Osteoblast (primary cell): ENCODE data around the gene AKR7A2. TPM values are rescaled to one million over a fixed set of nuclear protein-coding genes. Genes with fewer than 3 reads are reported as not detected.

Source experiments
- DNase-seq: peaks from one replicate; pipeline ENCODE4 v3.0.0; 2011; ENCODE audit warnings: low spot score, mixed read lengths; ENCODE audit not compliant: insufficient read length; ENCODE audit errors: missing footprints
- H2AFZ ChIP-seq: 2 replicates; pipeline ENCODE4 v1.6.0; 2011; ENCODE audit warnings: mild to moderate bottlenecking, low read length
- H3K27ac ChIP-seq: 2 replicates; pipeline ENCODE4 v1.5.1; 2011; ENCODE audit warnings: mild to moderate bottlenecking, low read depth, low read length, moderate library complexity
- H3K27me3 ChIP-seq: 2 replicates; pipeline ENCODE4 v1.6.0; 2012; ENCODE audit warnings: mild to moderate bottlenecking, control low read depth, inconsistent platforms, low read length, moderate library complexity; ENCODE audit not compliant: insufficient read depth
- H3K36me3 ChIP-seq: 2 replicates; pipeline ENCODE4 v1.5.1; 2011; ENCODE audit warnings: mild to moderate bottlenecking, low read length, control low read depth, moderate library complexity; ENCODE audit not compliant: insufficient read depth
- H3K4me1 ChIP-seq: 2 replicates; pipeline ENCODE4 v1.5.1; 2011; ENCODE audit warnings: mild to moderate bottlenecking, low read length, control low read depth, moderate library complexity; ENCODE audit not compliant: insufficient read depth
- H3K4me2 ChIP-seq: 2 replicates; pipeline ENCODE4 v1.6.0; 2011; ENCODE audit warnings: mild to moderate bottlenecking, low read length; ENCODE audit not compliant: insufficient read depth
- H3K4me3 ChIP-seq: fragments of 200-600 bp; sonication (generic); 3 replicates; pipeline ENCODE4 v1.5.1; 2012; ENCODE audit warnings: mild to moderate bottlenecking, low read length, inconsistent platforms; ENCODE audit not compliant: insufficient read depth
- H3K79me2 ChIP-seq: 2 replicates; pipeline ENCODE4 v1.6.0; 2012; ENCODE audit warnings: mild to moderate bottlenecking, low read length, control low read depth, inconsistent platforms; ENCODE audit not compliant: insufficient read depth
- H3K9me3 ChIP-seq: 2 replicates; pipeline ENCODE4 v1.5.1; 2011; ENCODE audit warnings: low read depth, low read length, control low read depth
- H4K20me1 ChIP-seq: 2 replicates; pipeline ENCODE4 v1.6.0; 2012; ENCODE audit warnings: mild to moderate bottlenecking, low read length, control low read depth; ENCODE audit not compliant: insufficient read depth
- CTCF ChIP-seq: IDR thresholded peaks from 2 replicates; pipeline ENCODE4 v1.5.1; 2011; ENCODE audit warnings: mild to moderate bottlenecking, low read depth, low read length, moderate library complexity; ENCODE audit errors: extremely low read depth
- total RNA-seq: library from RNA; depleted of rRNA; stranded (reverse); fragments of >200 nt; gene quantifications from 2 replicates; pipeline ENCODE4 v1.2.3, GENCODE V29; 2012

The AKR7A2 gene
- total RNA-seq, 1 donor: 66.2 TPM

- Histone ChIP-seq H2AFZ (no peak overlapping the region), H3K36me3 (peaks cover 45% of the 10 kb centered on the region), H3K4me1 (no peaks in the 10 kb centered on the region), H3K4me2 (no peak overlapping the region), H3K27me3 (no peaks in the 10 kb centered on the region), H3K4me3 (no peak overlapping the region), H3K79me2 (peaks cover 3% of the 10 kb centered on the region), H3K9me3 (no peaks in the 10 kb centered on the region), H3K27ac (no peak overlapping the region), H4K20me1 (peaks cover 15% of the 10 kb centered on the region)
- TF ChIP-seq CTCF: no peak
- DNase-seq: no peak
Measured at GRCh38 chr1:19327301-19327700, 15.4 kb upstream of the AKR7A2 start.

- peaks cover 18% of the 10 kb centered on the region for H4K20me1 ChIP-seq
- H3K4me1 ChIP-seq: no peaks in the 10 kb centered on the region
- H3K27ac ChIP-seq: no peak overlapping the region
- H3K27me3 ChIP-seq: no peaks in the 10 kb centered on the region
- H3K36me3 ChIP-seq: peaks cover 49% of the 10 kb centered on the region
- peaks cover 9% of the 10 kb centered on the region for H3K79me2 ChIP-seq
- TF ChIP-seq CTCF: no peak
- H2AFZ ChIP-seq: no peak overlapping the region
- no peak overlapping the region for H3K4me3 ChIP-seq
- no peak overlapping the region for H3K4me2 ChIP-seq
- peak; percentile 63 for DNase-seq
- no peaks in the 10 kb centered on the region for H3K9me3 ChIP-seq
Measured at GRCh38 chr1:19326748-19327065, 14.8 kb upstream of the AKR7A2 start.

- H3K27me3 ChIP-seq: no peaks in the 10 kb centered on the region
- no peak overlapping the region for H3K4me2 ChIP-seq
- no peaks in the 10 kb centered on the region for H3K4me1 ChIP-seq
- H3K36me3 ChIP-seq: peaks cover 51% of the 10 kb centered on the region
- H4K20me1 ChIP-seq: peaks cover 19% of the 10 kb centered on the region
- no peak overlapping the region for H3K27ac ChIP-seq
- H2AFZ ChIP-seq: no peak overlapping the region
- H3K4me3 ChIP-seq: no peak overlapping the region
- H3K79me2 ChIP-seq: peaks cover 14% of the 10 kb centered on the region
- H3K9me3 ChIP-seq: no peaks in the 10 kb centered on the region
- no peak for TF ChIP-seq CTCF
- DNase-seq: peak; percentile 42
Measured at GRCh38 chr1:19325958-19326747, 14.2 kb upstream of the AKR7A2 start.

GRCh38 chr1:19325368-19325957 lies 13.5 kb upstream of the AKR7A2 start:
- H4K20me1 ChIP-seq: peaks cover 19% of the 10 kb centered on the region
- H3K79me2 ChIP-seq: peaks cover 18% of the 10 kb centered on the region
- no peak overlapping the region for H3K27ac ChIP-seq
- no peaks in the 10 kb centered on the region for H3K27me3 ChIP-seq
- H3K4me2 ChIP-seq: no peak overlapping the region
- no peak overlapping the region for H2AFZ ChIP-seq
- no peak for TF ChIP-seq CTCF
- H3K4me3 ChIP-seq: no peak overlapping the region
- H3K36me3 ChIP-seq: peaks cover 54% of the 10 kb centered on the region
- H3K9me3 ChIP-seq: no peaks in the 10 kb centered on the region
- no peaks in the 10 kb centered on the region for H3K4me1 ChIP-seq
- DNase-seq: peak; percentile 65
